Brain microvascular endothelial cell (primary cell): Measurements from ENCODE around the gene PLA2G3.

ENCODE experiments used
- DNase-seq: peaks from one replicate; pipeline ENCODE4 v3.0.0-alpha.2; 2020
- H3K27ac ChIP-seq: fragments of 250-450 bp; sonication (Bioruptor Pico); 2 replicates; pipeline ENCODE4 v1.5.1; 2020; ENCODE audit warnings: mild to moderate bottlenecking, moderate library complexity
- H3K27me3 ChIP-seq: fragments of 250-450 bp; sonication (Bioruptor Pico); replicated peaks from 2 replicates; pipeline ENCODE4 v1.5.1; 2020; ENCODE audit warnings: mild to moderate bottlenecking
- H3K36me3 ChIP-seq: fragments of 250-450 bp; sonication (Bioruptor Pico); replicated peaks from 2 replicates; pipeline ENCODE4 v1.5.1; 2020; ENCODE audit warnings: mild to moderate bottlenecking
- H3K4me3 ChIP-seq: 2 replicates; pipeline ENCODE4 v1.5.1; 2011; ENCODE audit warnings: low read depth, mild to moderate bottlenecking, control low read depth, low read length, moderate library complexity
- in situ Hi-C: cut with HindIII; loops from 2 replicates; pipeline ENCODE4 v1.10.0; 2017; ENCODE audit warnings: low sequenced_read_pairs, low pct_ligation_motif_present
- TF ChIP-seq, protein P1 (sequence below): IDR thresholded peaks from 2 replicates; pipeline ENCODE4 v1.5.1; 2011; ENCODE audit warnings: low read depth, mild to moderate bottlenecking, moderate library complexity, low read length, control low read depth, inconsistent platforms; ENCODE audit errors: missing control alignments

The PLA2G3 gene

DNA sequence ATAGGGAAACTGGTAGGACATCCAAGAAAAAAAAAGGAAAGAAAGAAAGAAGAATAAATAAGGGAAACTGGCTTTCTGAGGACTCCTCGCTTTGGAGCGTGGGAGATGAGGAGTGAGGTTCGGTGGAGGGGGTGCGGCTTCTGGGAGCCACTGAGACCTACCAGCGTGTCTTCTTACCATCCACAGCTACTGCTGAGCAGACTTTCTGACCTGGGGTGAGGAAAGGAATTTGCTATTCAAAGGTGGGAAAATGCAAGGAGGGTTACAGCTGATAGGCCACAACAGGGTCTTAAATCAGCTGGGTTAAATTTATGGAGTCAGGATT lies 32.5 kb downstream of the PLA2G3 start:
- Histone ChIP-seq H3K4me3 (peak overlapping the region; percentile 42), H3K27ac (no peak overlapping the region), H3K36me3 (peaks cover 21% of the 10 kb centered on the region), H3K27me3 (no peaks in the 10 kb centered on the region)
- no peak for DNase-seq
- in situ Hi-C loops: no loop called here
- TF ChIP-seq, protein P1, sequence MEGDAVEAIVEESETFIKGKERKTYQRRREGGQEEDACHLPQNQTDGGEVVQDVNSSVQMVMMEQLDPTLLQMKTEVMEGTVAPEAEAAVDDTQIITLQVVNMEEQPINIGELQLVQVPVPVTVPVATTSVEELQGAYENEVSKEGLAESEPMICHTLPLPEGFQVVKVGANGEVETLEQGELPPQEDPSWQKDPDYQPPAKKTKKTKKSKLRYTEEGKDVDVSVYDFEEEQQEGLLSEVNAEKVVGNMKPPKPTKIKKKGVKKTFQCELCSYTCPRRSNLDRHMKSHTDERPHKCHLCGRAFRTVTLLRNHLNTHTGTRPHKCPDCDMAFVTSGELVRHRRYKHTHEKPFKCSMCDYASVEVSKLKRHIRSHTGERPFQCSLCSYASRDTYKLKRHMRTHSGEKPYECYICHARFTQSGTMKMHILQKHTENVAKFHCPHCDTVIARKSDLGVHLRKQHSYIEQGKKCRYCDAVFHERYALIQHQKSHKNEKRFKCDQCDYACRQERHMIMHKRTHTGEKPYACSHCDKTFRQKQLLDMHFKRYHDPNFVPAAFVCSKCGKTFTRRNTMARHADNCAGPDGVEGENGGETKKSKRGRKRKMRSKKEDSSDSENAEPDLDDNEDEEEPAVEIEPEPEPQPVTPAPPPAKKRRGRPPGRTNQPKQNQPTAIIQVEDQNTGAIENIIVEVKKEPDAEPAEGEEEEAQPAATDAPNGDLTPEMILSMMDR: no peak

DNA sequence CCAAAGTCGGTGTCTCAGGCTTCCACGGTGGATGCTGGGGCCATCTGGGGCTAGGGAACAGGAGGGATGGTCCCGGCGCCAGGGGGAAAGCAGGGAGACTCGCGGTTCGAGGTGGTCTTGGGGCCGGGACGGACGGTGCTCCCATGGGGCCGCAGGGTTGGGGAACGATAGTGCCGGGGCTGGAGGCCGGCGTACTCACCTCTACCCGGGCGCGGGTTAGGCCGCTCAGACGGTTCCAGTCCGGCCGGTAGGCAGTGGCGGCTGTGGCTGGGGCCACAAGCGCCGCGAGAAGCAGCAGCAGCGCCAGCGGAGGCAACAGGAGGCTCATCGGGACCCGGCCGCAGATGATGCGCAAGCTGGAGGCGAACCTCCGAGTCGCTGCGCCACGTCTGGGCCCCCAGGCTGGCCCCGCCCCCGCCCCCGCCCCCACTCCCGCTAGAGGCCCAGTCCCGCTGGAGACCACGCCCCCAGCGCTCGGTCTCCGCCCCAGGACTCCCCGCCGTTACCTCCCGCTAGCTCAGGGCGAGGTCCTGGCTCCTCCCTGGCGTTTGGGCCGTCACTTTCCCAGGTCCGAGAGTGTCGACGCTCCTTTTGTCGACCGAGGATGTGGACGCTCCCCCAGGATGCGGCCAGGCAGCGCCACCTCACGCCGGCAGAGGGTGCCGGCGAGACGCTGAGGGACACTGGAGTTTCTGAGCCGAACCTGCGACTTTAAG lies 33.0 kb downstream of the PLA2G3 start, which contains the start of gene SELENOM:
Gene SELENOM, minus strand, starts transcription at position 391 of the 716 bp plus-strand sequence. Its CDS starts 63 bp downstream, at position 328.
- peaks cover 25% of the 10 kb centered on the region for H3K36me3 ChIP-seq
- H3K27me3 ChIP-seq: no peaks in the 10 kb centered on the region
- TF ChIP-seq, protein P1: peak; percentile 95
- H3K4me3 ChIP-seq: peak within 1 kb of the TSS; percentile 85
- peak within 1 kb of the TSS; percentile 90 for H3K27ac ChIP-seq
- DNase-seq: peak; percentile 96
- in situ Hi-C loops: no loop called here

DNA sequence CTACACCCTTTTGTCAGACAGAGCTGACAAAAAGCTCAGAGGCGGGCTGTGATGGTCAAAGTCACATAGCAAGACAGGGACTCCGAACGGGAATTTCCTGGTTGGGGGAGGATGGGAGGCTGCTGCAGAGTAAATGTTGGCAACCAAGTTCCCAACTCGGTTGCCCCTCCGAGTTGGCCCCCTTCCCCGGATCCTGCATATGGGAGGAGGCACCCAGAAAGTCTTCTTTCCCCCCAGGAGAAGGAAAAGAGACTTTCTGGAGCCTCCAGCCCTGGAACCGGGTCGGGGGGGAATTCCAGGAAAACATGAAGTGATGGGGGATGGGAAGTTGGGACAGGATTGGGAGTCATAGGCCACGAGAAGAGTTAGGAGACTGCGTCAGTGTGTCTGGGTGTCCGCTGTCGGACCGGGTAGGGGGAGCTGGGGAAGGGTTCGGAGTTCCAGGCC lies 33.6 kb downstream of the PLA2G3 start:
- Histone ChIP-seq H3K36me3 (peaks cover 31% of the 10 kb centered on the region), H3K4me3 (peak overlapping the region; percentile 85), H3K27ac (peak overlapping the region; percentile 90), H3K27me3 (no peaks in the 10 kb centered on the region)
- DNase-seq: peak; percentile 19
- in situ Hi-C loops: no loop called here
- TF ChIP-seq, protein P1: no peak

DNA sequence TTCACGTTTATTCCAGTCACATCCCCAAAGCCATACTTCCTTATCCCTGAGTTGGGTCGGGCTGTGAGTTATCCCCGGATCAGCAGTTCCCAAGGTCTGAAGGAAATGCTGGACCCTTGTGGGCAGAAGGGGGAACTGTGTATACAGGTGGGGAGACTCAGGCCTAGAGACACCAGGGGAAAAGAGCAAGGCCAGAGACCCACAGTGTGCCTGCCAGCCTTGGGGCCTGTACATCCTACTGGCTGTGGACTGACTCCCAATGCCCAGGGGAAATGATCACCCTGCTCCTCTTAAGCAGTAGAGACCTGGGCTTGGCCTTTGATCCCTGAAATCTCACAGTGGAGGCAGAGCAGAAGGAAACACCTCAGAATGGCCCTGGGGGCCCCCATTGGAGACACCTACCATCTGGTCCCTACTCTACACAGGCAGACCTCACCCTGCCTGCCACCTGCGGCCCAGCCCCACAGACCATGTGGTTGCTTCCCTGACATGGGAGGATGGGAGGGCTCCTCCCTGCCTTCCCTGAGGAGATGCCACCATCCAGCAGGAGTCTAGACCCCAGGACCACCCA lies 34.2 kb downstream of the PLA2G3 start:
- peak overlapping the region; percentile 85 for H3K4me3 ChIP-seq
- TF ChIP-seq, protein P1: peak; percentile 38
- in situ Hi-C loops: no loop called here
- DNase-seq: no peak
- peak overlapping the region; percentile 90 for H3K27ac ChIP-seq
- peaks cover 36% of the 10 kb centered on the region for H3K36me3 ChIP-seq
- no peaks in the 10 kb centered on the region for H3K27me3 ChIP-seq

DNA sequence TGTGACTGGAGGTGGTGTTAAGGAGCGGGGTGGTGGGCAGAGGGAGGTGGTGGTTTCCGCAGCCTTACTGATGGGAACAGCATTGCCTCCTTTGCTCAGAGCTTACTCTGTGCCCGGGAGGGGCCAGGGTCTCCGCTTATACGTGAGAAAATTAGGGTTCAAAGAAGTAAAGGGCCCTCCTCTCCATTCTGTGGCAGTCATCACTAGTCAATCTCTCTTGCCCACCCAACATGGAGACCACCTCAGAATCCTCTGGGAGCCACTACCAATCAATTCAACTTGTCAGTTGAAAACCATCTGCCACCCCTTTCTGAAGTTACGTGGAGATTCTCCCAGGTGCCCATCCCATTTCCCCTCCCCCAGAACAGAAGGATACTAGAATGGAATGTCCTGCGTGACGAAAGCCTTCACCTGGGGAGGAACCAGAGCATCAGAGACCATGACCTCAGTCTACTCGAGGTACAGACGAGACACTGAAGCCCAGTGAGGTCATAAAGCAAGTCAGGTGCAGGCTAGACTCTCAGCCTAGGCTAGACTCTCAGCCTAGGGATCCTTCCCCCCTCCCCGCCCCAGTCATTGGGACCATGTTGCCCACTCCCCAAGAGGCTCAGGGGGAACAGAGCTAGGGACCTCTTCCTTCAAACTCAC lies 34.9 kb downstream of the PLA2G3 start:
- H3K27ac ChIP-seq: no peak overlapping the region
- in situ Hi-C loops: no loop called here
- no peak for DNase-seq
- H3K4me3 ChIP-seq: no peak overlapping the region
- H3K36me3 ChIP-seq: peaks cover 40% of the 10 kb centered on the region
- no peaks in the 10 kb centered on the region for H3K27me3 ChIP-seq
- TF ChIP-seq, protein P1: no peak
